K562 (cell line): ENCODE measurements around the gene TNFAIP8L1. TPM values are rescaled to one million over a fixed set of nuclear protein-coding genes. Genes with fewer than 3 reads are reported as not detected.

ENCODE experiments used
- ATAC-seq: fragments of 200-7000 bp; cut with Tn5 transposase; 3 replicates; pipeline ENCODE4 v1.9.1; 2020; ENCODE audit warnings: moderate library complexity
- BruUV-seq: library from RNA; stranded (reverse); fragments of 400-500 nt; replicated peaks from 2 replicates; lab custom pipeline; 2021; lab: Mats Ljungman, UMichigan
- CTCF ChIA-PET: fragments of 300-600 bp; formaldehyde crosslinking; extraction: SDS; loops from one replicate; lab custom pipeline; 2021; ENCODE audit warnings: low intra/inter-chr PET ratio; lab: Yijun Ruan, JAX
- POLR2A ChIA-PET: fragments of 300-600, 350-650 bp; sonication (Branson Sonifier 250); formaldehyde crosslinking; extraction: SDS; loops from one replicate; lab custom pipeline; 2021; ENCODE audit warnings: antibody characterized with exemption, inconsistent platforms; lab: Yijun Ruan, JAX
- DNase-seq, 4 experiments: peaks; one replicate each; pipeline versions ENCODE4 v3.0.0 to v3.0.0-alpha.2; 2011 to 2018; ENCODE audit warnings: low spot score in 3 of 4, mixed read lengths in 3 of 4; ENCODE audit errors: extremely low read depth in 1 of 4
- FAIRE-seq: peaks from 2 replicates; lab custom pipeline; 2011; peaks lifted over from hg19 to GRCh38; lab: Jason Lieb, UNC
- H2AFZ ChIP-seq: 2 replicates; pipeline ENCODE4 v1.6.0; 2011; ENCODE audit warnings: low read depth, low read length, control low read depth, inconsistent platforms
- H3K27ac ChIP-seq: fragments of 200-600 bp; 3 replicates; pipeline ENCODE4 v1.8.0; 2011; ENCODE audit warnings: low read depth, mild to moderate bottlenecking, control low read depth, inconsistent platforms, low read length, moderate library complexity, mixed read lengths; ENCODE audit errors: extremely low read depth
- H3K27me3 ChIP-seq, 2 experiments: fragments of 300-600 bp in 1 of 2; 2 replicates in 1 of 2; 3 replicates in 1 of 2; pipeline versions ENCODE4 v1.6.0 to v1.8.0; 2011; ENCODE audit warnings: inconsistent platforms in 2 of 2, low read length in 2 of 2, mild to moderate bottlenecking in 1 of 2, mixed read lengths in 1 of 2, moderate library complexity in 1 of 2; ENCODE audit not compliant: control insufficient read depth in 2 of 2, insufficient read depth in 2 of 2
- H3K36me3 ChIP-seq: fragments of 300-600 bp; 3 replicates; pipeline ENCODE4 v1.8.0; 2011; ENCODE audit warnings: mild to moderate bottlenecking, low read length, inconsistent platforms; ENCODE audit not compliant: control insufficient read depth, insufficient read depth
- H3K4me1 ChIP-seq, 2 experiments: fragments of 200-600 bp in 1 of 2; replicated peaks in 1 of 2; 2 replicates in 1 of 2; 3 replicates in 1 of 2; pipeline versions ENCODE4 v1.5.1 to v1.8.0; 2011; ENCODE audit warnings: inconsistent platforms in 2 of 2, low read length in 2 of 2, mild to moderate bottlenecking in 1 of 2, mixed read lengths in 1 of 2, moderate library complexity in 1 of 2; ENCODE audit not compliant: control insufficient read depth in 2 of 2, insufficient read depth in 2 of 2
- H3K4me2 ChIP-seq: 2 replicates; pipeline ENCODE4 v1.6.1; 2011; ENCODE audit warnings: low read length, control low read depth, inconsistent platforms, mixed read lengths; ENCODE audit not compliant: insufficient read depth
- H3K4me3 ChIP-seq: fragments of 200-600 bp; sonication (generic), shearing (Covaris generic); 2 replicates; pipeline ENCODE4 v1.5.1; 2016; ENCODE audit warnings: control low read depth, inconsistent platforms
- H3K79me2 ChIP-seq: fragments of 200-600 bp; 3 replicates; pipeline ENCODE4 v1.8.0; 2011; ENCODE audit warnings: low read length, inconsistent platforms; ENCODE audit not compliant: control insufficient read depth, insufficient read depth
- H3K9ac ChIP-seq, 2 experiments: 2 replicates each; pipeline versions ENCODE4 v1.6.0 to v1.6.1; 2011; ENCODE audit warnings: low read depth in 2 of 2, low read length in 2 of 2, control low read depth in 1 of 2, inconsistent platforms in 1 of 2, mild to moderate bottlenecking in 1 of 2, mixed read lengths in 1 of 2; ENCODE audit not compliant: insufficient read depth in 1 of 2
- H3K9me1 ChIP-seq: one replicate; pipeline ENCODE4 v1.6.0; 2011; ENCODE audit warnings: inconsistent platforms, mild to moderate bottlenecking, low read length, moderate library complexity; ENCODE audit not compliant: control insufficient read depth, insufficient read depth
- H3K9me3 ChIP-seq: replicated peaks from 2 replicates; pipeline ENCODE4 v1.5.1; 2011; ENCODE audit warnings: low read depth, low read length, inconsistent platforms; ENCODE audit not compliant: control insufficient read depth, insufficient read depth
- H4K20me1 ChIP-seq: replicated peaks from 2 replicates; pipeline ENCODE4 v1.6.1; 2011; ENCODE audit warnings: low read length, inconsistent platforms, mixed read lengths; ENCODE audit not compliant: control insufficient read depth, insufficient read depth
- FOXA1 ChIP-seq: fragments of 450-650 bp; IDR thresholded peaks from 2 replicates; pipeline ENCODE4 v1.6.1; 2016; ENCODE audit warnings: mild to moderate bottlenecking, borderline replicate concordance
- PCBP1 ChIP-seq: fragments of 200-400 bp; formaldehyde crosslinking; IDR thresholded peaks from 2 replicates; pipeline ENCODE4 v1.6.1; 2018; ENCODE audit warnings: mild to moderate bottlenecking, low read depth, low read length; ENCODE audit not compliant: poor library complexity, severe bottlenecking
- TFAM ChIP-seq: fragments of 250-450 bp; sonication (Bioruptor Pico); conservative IDR thresholded peaks from 2 replicates; pipeline ENCODE4 v1.5.0; 2021; ENCODE audit warnings: mild to moderate bottlenecking, moderate library complexity
- ZFP1 ChIP-seq: fragments of 450-650 bp; formaldehyde crosslinking; IDR thresholded peaks from 2 replicates; pipeline ENCODE4 v1.4.0; 2020; ENCODE audit warnings: mild to moderate bottlenecking, mixed read lengths
- ZNF780A ChIP-seq: fragments of 250-450 bp; sonication (Bioruptor Pico); IDR thresholded peaks from 2 replicates; pipeline ENCODE4 v1.5.0; 2021; ENCODE audit warnings: mild to moderate bottlenecking
- WGBS: fragments of 100-300 bp; shearing (Covaris generic); methylation state at CpG from one replicate; pipeline ENCODE4 v1.1.6; 2016; ENCODE audit warnings: low coverage, mixed read lengths; ENCODE audit not compliant: insufficient coverage; ENCODE audit errors: missing lambda C conversion rate; 5-methylcytosine and 5-hydroxymethylcytosine counted together
- in situ Hi-C: fragments of 300-500 bp; cut with MboI; formaldehyde crosslinking; loops from 4 replicates; pipeline ENCODE4 v1.15.0; 2018; ENCODE audit warnings: inconsistent platforms, mixed read lengths
- intact Hi-C: fragments of 100-400 bp; cut with micrococcal nuclease; formaldehyde crosslinking; loops from 2 replicates; pipeline ENCODE4 v1.14.2; 2022
- polyA plus RNA-seq, 8 experiments: library from polyadenylated mRNA; depleted of rRNA in 4 of 8; stranded (reverse) in 5 of 8; unstranded in 3 of 8; fragments of >200 nt; fragmentation: Nextera tagmentation in 2 of 8; fragmentation: Illumina TruSeq in 1 of 8; extraction: Ambion mirVana in 2 of 8; extraction: Trizol in 1 of 8; gene quantifications; 2 replicates each; pipeline versions ENCODE4 v1.2.1 to v1.2.3, GENCODE V29; 2011 to 2014; ENCODE audit warnings: inconsistent platforms in 1 of 8, missing spikeins in 1 of 8
- total RNA-seq, 7 experiments: library from RNA; depleted of rRNA in 6 of 7; stranded (reverse); fragments of >200 nt in 6 of 7; fragmentation: Illumina TruSeq in 2 of 7; extraction: Trizol in 2 of 7; gene quantifications; 2 replicates each; pipeline versions ENCODE4 v1.2.1 to v1.2.3, GENCODE V29; 2011 to 2021; ENCODE audit warnings: low replicate concordance in 1 of 7

TNFAIP8L1 gene
- total and polyA plus RNA-seq, 9 of the 15 experiments (the other 6 are each of a cell fraction or from before 2014, with no cell fraction given), result 0.69 to 9.3 (median 4.9) TPM

DNA sequence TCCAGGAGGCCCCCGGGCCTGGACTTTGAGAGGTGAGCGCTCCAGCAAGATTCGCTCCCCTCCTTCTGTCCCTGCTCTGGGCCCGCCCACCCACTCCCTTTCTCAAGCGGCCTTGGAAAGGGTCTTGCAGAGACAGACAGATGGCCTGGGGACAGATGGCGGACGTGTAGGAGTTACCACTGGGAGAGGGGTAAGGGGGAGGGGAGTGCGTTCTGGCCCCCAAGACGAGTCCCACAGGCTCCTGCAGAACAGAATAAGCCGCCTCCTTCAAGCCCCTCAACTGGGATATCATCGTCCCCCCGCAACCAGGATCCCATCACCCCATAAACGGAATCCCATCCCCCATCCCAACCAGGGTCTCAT, 3.6 kb upstream of the TNFAIP8L1 start:
- H3K9me3 ChIP-seq, result no peaks in the 10 kb centered on the region
- H3K79me2 ChIP-seq, result peaks cover 13% of the 10 kb centered on the region
- H3K27ac ChIP-seq, result 0 out of 3 replicates have a peak overlapping the region, but pooled peaks have one; percentile 17
- DNase-seq (no peak), FAIRE-seq (no peak), ATAC-seq (no peak)
- BruUV-seq, result no TSS peak
- H3K36me3 ChIP-seq, result no peaks in the 10 kb centered on the region
- ChIA-PET CTCF (interaction anchor here (0.6 to 3.8 kb wide), 4 partner anchors 60 to 933 kb away, joined by 3 to 29 read pairs (median 17); no protein-coding TSS in a partner anchor), POLR2A (interaction anchor here (0.6 to 0.9 kb wide), 4 partner anchors 13 to 63 kb away, joined by 3 read pairs; no protein-coding TSS in a partner anchor)
- peak overlapping the region; percentile 73 to 93; a peak in 3 of 4 replicates for H3K9ac ChIP-seq
- H3K4me2 ChIP-seq, result peak overlapping the region; percentile 78
- TF ChIP-seq ZNF780A (CRISPR knock-in tag) (no peak), PCBP1 (no peak), TFAM (CRISPR knock-in tag) (no peak), ZFP1 (CRISPR knock-in tag) (no peak), FOXA1 (no peak)
- H3K27me3 ChIP-seq, result no peaks in the 10 kb centered on the region
- intact Hi-C loops, result loop anchor here (1.0 to 5.0 kb wide), 4 partner anchors 37 to 233 kb away; partner anchors contain the start of genes CHAF1A, SEMA6B and SH3GL1
- no peaks in the 10 kb centered on the region for H4K20me1 ChIP-seq
- in situ Hi-C loops, result loop anchor here (5.0 kb wide), 1 partner anchor 58 kb away; no protein-coding TSS in a partner anchor
- H3K4me3 ChIP-seq, result peak overlapping the region; percentile 39
- peak overlapping the region; percentile 99 for H2AFZ ChIP-seq
- no peaks in the 10 kb centered on the region for H3K9me1 ChIP-seq
- peaks cover 36 to 56% of the 10 kb centered on the region in 2 experiments for H3K4me1 ChIP-seq
- 39% methylated on average over 10 of the region's 13 CpGs for WGBS
